Muscle layer of colon (tissue), 2 donors: ENCODE measurements around the gene CELA1.

Experiments
- H3K27ac ChIP-seq: one replicate; pipeline ENCODE4 v1.7.0; 2013; ENCODE audit warnings: low read depth, mild to moderate bottlenecking, low read length, moderate library complexity
- H3K27me3 ChIP-seq, 2 donors: one replicate each; pipeline ENCODE4 v1.7.0; 2013; ENCODE audit warnings: low read length in 2 of 2, mild to moderate bottlenecking in 2 of 2; ENCODE audit not compliant: insufficient read depth in 2 of 2, control insufficient read depth in 1 of 2
- H3K36me3 ChIP-seq: one replicate; pipeline ENCODE4 v1.7.0; 2013; ENCODE audit warnings: mild to moderate bottlenecking, low read length; ENCODE audit not compliant: insufficient read depth
- H3K4me1 ChIP-seq: one replicate; pipeline ENCODE4 v1.7.0; 2013; ENCODE audit warnings: mild to moderate bottlenecking, low read length; ENCODE audit not compliant: insufficient read depth
- H3K4me3 ChIP-seq, 2 donors: one replicate each; pipeline ENCODE4 v1.7.0; 2013; ENCODE audit warnings: low read length in 2 of 2, low read depth in 1 of 2, mild to moderate bottlenecking in 1 of 2, moderate library complexity in 1 of 2
- H3K9ac ChIP-seq: one replicate; pipeline ENCODE4 v1.7.0; 2013; ENCODE audit warnings: low read length
- H3K9me3 ChIP-seq: one replicate; pipeline ENCODE4 v1.7.0; 2013; ENCODE audit warnings: mild to moderate bottlenecking, low read length
- donor health status: abdominal sarcoma.
- donor health status: Adenocarcinoma of cecum.

Gene CELA1

DNA sequence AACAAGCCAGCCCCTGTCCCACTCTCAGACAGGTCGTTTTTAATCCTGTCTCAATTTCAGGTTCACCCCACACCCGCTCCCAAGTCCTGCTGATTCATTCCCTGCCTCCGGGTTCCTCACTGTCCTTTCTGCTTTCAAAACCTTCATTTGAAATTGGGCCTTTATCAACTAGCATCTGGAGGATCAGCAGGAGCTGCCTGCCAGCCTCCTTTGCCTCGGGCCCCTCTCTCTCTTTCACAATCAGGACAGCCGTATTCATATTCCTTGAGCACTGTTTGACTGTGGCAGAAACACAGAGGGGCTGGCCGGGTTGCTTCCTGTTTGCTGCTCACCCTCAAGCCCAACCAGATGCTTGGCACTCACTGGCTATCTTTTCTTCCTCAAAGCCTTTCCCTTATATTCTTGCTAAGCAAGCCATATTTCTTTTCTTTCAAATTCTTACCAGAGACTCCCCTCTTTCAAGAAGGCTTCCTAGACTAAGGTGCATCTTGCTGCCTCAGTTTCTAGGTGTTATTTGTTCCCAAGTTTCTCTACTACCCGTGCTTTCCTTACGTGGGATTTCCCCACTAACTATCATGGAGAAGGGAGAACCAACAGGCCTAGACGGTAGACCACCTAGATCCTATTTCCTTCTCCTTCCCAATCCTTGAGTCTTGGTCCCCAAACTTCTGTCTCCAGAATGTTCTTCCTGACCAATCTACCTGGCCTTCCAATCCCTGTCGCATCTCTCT is 41.8 kb upstream of the CELA1 start:
- H3K9ac ChIP-seq, result no peak overlapping the region

DNA sequence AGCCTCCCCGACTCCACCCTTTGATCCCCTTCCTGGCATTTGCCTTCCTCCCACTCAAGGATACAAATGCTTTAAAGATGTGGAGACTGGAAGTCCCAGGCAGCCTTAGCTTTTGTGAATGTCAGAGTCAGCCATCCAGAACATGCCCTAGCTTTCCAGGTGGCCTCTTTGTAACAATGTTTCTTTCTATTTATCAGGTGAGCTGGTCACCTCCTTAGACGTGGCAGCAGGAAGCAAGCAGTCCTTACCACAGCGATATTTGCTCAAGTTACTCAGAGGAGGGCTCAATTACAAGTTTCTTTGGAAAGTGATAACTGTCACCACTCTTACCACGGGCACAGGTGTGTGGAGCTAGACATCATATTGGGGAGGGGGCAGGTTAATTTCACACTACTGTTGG is 39.9 kb upstream of the CELA1 start:
- no peaks in the 10 kb centered on the region for H3K9me3 ChIP-seq
- H3K9ac ChIP-seq, result no peak overlapping the region
- H3K27me3 ChIP-seq, result peaks cover 0 to 9% of the 10 kb centered on the region in 2 donors
- H3K36me3 ChIP-seq, result no peaks in the 10 kb centered on the region
- no peaks in the 10 kb centered on the region for H3K4me1 ChIP-seq
- no peak overlapping the region for H3K4me3 ChIP-seq
- H3K27ac ChIP-seq, result no peak overlapping the region

More for the DNA sequence above, 41.8 kb upstream of the CELA1 start:
- Histone ChIP-seq H3K27me3 (peaks cover 0 to 27% of the 10 kb centered on the region in 2 donors), H3K36me3 (no peaks in the 10 kb centered on the region), H3K27ac (no peak overlapping the region), H3K4me3 (no peak overlapping the region), H3K9me3 (no peaks in the 10 kb centered on the region), H3K4me1 (peaks cover 4% of the 10 kb centered on the region)

DNA sequence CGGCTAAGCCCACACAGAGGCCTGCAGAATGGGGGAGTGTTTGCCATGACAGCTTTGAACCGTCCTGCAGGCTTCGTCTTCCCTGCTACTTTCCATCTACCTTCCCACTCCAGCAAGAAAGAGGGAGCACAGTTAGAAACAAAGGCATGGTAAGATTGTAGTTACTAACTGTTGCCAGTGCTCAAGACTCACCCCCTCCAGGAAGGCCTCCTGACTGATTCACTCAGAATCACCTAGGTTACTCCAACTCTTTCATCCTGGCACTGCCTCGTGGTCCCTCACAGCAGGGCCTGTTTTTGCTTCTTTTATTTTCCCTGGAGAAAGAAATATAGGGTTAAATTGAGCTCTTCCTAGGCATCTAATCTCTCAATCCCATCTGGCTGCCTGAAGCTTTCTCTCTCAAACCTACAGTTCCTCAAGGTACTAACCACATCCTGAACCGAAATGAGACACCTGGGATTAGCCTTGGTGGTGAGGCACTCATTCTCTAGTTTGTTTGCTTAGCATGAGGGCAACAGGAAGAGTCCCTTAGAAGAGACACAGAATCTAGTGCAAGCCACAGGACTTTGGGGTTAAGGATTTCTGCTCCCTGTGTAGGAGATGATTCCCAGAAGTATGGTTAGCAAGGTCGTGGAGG is 36.9 kb upstream of the CELA1 start:
- Histone ChIP-seq H3K4me3 (no peak overlapping the region), H3K27me3 (no peaks in the 10 kb centered on the region), H3K36me3 (no peaks in the 10 kb centered on the region), H3K4me1 (no peaks in the 10 kb centered on the region), H3K9me3 (no peaks in the 10 kb centered on the region), H3K9ac (no peak overlapping the region), H3K27ac (no peak overlapping the region)

DNA sequence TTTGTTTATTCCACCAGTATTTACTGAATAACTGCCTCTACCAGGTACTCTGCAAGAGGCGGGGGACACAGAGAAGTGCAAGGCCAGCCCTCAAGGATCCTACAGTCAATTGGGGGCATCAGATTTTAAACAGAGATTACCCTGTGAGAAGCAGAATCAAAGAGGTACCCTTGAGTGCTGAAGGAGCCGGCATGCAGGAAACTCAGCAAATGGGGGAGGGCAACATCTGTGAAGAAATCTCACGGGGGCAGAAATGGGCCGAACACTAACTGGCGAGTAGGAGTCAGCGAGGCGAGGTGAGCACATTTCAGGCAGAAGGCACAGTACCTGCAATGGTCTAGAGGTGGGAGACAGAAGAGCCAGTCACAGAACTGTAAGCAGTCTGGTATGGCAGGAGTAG is 35.7 kb upstream of the CELA1 start:
- Histone ChIP-seq H3K4me1 (no peaks in the 10 kb centered on the region), H3K4me3 (no peak overlapping the region), H3K9ac (no peak overlapping the region), H3K27me3 (no peaks in the 10 kb centered on the region), H3K36me3 (no peaks in the 10 kb centered on the region), H3K27ac (no peak overlapping the region), H3K9me3 (no peaks in the 10 kb centered on the region)

DNA sequence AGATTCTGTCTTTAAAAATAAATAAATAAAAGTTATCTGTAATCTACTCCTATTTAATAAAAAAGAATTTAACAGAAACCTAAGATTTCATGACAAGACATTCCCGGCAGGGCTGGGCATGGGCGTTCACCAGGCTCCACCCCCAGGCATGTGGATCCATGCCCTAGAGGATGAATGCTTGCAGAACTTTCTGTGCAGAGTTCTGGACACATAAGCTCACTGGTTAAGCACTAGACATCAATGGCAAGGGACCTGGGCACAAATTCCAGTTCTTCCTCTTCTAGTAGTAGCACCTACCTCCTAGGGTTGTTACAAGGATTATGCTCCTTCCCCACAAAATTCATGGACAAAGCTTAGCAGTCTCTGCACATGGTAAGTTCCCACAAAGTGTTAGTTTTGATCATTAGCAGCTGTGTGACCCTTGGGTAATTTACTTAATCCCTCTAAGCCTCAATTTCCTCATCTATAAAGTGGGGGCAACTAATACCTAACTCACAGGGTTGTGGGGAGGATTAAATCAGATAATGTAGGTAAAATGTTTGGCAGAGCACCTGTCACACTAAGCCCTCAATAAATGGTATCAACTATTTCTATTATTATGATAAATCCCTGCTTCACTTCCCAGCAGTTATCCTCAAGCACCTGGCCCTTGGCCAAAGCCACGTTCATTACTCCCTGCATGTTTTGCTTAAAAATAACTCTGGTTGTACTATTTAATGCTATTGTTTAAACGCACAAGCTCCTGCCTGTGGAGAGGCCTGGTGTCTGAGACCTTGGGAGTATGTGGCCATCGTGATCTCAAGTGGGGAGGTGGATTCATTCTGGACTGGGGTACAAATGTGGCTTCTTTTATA is 35.0 kb upstream of the CELA1 start:
- no peaks in the 10 kb centered on the region for H3K4me1 ChIP-seq
- no peaks in the 10 kb centered on the region for H3K27me3 ChIP-seq
- no peak overlapping the region for H3K4me3 ChIP-seq
- H3K9me3 ChIP-seq, result no peaks in the 10 kb centered on the region
- H3K36me3 ChIP-seq, result no peaks in the 10 kb centered on the region
- no peak overlapping the region for H3K27ac ChIP-seq
- no peak overlapping the region for H3K9ac ChIP-seq

GRCh38 chr12:51379571-51379970 is 33.1 kb upstream of the CELA1 start:
- H3K27ac ChIP-seq, result no peak overlapping the region
- no peaks in the 10 kb centered on the region for H3K36me3 ChIP-seq
- no peak overlapping the region for H3K4me3 ChIP-seq
- H3K9me3 ChIP-seq, result no peaks in the 10 kb centered on the region
- H3K4me1 ChIP-seq, result no peaks in the 10 kb centered on the region
- H3K9ac ChIP-seq, result no peak overlapping the region
- no peaks in the 10 kb centered on the region for H3K27me3 ChIP-seq

GRCh38 chr12:51378749-51379148 is 32.3 kb upstream of the CELA1 start:
- no peaks in the 10 kb centered on the region for H3K27me3 ChIP-seq
- H3K36me3 ChIP-seq, result no peaks in the 10 kb centered on the region
- H3K9ac ChIP-seq, result no peak overlapping the region
- no peak overlapping the region for H3K4me3 ChIP-seq
- H3K27ac ChIP-seq, result no peak overlapping the region
- H3K4me1 ChIP-seq, result no peaks in the 10 kb centered on the region
- no peaks in the 10 kb centered on the region for H3K9me3 ChIP-seq

- no peak overlapping the region for H3K27ac ChIP-seq
- no peaks in the 10 kb centered on the region for H3K4me1 ChIP-seq
- no peaks in the 10 kb centered on the region for H3K27me3 ChIP-seq
- no peaks in the 10 kb centered on the region for H3K9me3 ChIP-seq
- no peak overlapping the region for H3K4me3 ChIP-seq
- H3K36me3 ChIP-seq, result no peaks in the 10 kb centered on the region
- H3K9ac ChIP-seq, result no peak overlapping the region
These were observed 30.9 kb upstream of the CELA1 start for GRCh38 chr12:51377099-51377984.

DNA sequence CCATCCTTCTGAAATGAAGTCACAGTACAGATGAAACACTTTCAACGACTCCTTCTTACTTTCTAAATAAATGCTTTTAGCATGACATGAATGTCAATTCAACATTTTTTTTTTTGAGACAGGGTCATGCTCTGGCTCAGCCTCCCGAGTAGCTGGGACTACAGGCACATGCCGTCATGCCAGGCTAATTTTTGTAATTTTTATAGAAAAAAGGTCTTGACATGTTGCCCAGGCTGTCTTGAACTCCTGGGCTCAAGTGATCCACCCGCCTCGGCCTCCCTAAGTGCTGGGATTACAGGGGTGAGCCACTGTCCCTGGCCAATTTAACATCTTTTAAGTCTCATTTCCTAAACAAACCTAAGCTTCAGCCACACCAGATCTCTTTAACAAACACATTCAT is 28.4 kb upstream of the CELA1 start:
- Histone ChIP-seq H3K36me3 (no peaks in the 10 kb centered on the region), H3K4me1 (peaks cover 6% of the 10 kb centered on the region), H3K27ac (no peak overlapping the region), H3K4me3 (no peak overlapping the region), H3K9me3 (no peaks in the 10 kb centered on the region), H3K9ac (no peak overlapping the region), H3K27me3 (no peaks in the 10 kb centered on the region)

GRCh38 chr12:51374361-51374760 is 27.9 kb upstream of the CELA1 start:
- H3K36me3 ChIP-seq, result no peaks in the 10 kb centered on the region
- no peak overlapping the region for H3K9ac ChIP-seq
- no peaks in the 10 kb centered on the region for H3K9me3 ChIP-seq
- H3K27ac ChIP-seq, result no peak overlapping the region
- no peak overlapping the region for H3K4me3 ChIP-seq
- peaks cover 6% of the 10 kb centered on the region for H3K4me1 ChIP-seq
- H3K27me3 ChIP-seq, result no peaks in the 10 kb centered on the region

GRCh38 chr12:51373187-51373586 is 26.7 kb upstream of the CELA1 start:
- no peaks in the 10 kb centered on the region for H3K36me3 ChIP-seq
- no peaks in the 10 kb centered on the region for H3K27me3 ChIP-seq
- no peaks in the 10 kb centered on the region for H3K9me3 ChIP-seq
- H3K27ac ChIP-seq, result no peak overlapping the region
- H3K9ac ChIP-seq, result no peak overlapping the region
- H3K4me3 ChIP-seq, result no peak overlapping the region
- peaks cover 6% of the 10 kb centered on the region for H3K4me1 ChIP-seq
